Activated B cell treated with CpG ODN at 0.5 μM for 24 hours (primary cell): Measurements from ENCODE around the gene BCO2. TPM values are rescaled to one million over a fixed set of nuclear protein-coding genes. Genes with fewer than 3 reads are reported as not detected.

Source experiments
- ATAC-seq: fragments of 200-7000 bp; cut with Tn5 transposase; one replicate; pipeline ENCODE4 v1.10.0; 2021; ENCODE audit warnings: low read depth, mild to moderate bottlenecking, moderate library complexity
- CTCF ChIA-PET: fragments of 350-600 bp; sonication (Branson Sonifier 250); formaldehyde crosslinking; loops from one replicate; lab custom pipeline; 2021; ENCODE audit warnings: antibody characterized with exemption; lab: Charles Lee
- POLR2A ChIA-PET: fragments of 350-600 bp; sonication (Branson Sonifier 250); formaldehyde crosslinking; loops from one replicate; lab custom pipeline; 2021; ENCODE audit warnings: antibody characterized with exemption; lab: Charles Lee
- DNase-seq: peaks from one replicate; pipeline ENCODE4 v3.0.0; 2022
- H3K27ac Mint-ChIP-seq: one replicate; pipeline ENCODE4 v1.8.0; 2020; ENCODE audit warnings: mixed read lengths
- H3K27me3 Mint-ChIP-seq: one replicate; pipeline ENCODE4 v1.8.0; 2021; ENCODE audit warnings: mixed read lengths
- H3K36me3 Mint-ChIP-seq: one replicate; pipeline ENCODE4 v1.8.0; 2021; ENCODE audit warnings: low read depth, mixed read lengths
- H3K4me1 Mint-ChIP-seq: one replicate; pipeline ENCODE4 v1.8.0; 2021; ENCODE audit warnings: mixed read lengths
- H3K4me3 Mint-ChIP-seq: one replicate; pipeline ENCODE4 v1.8.0; 2020; ENCODE audit warnings: mild to moderate bottlenecking, mixed read lengths
- H3K9me3 Mint-ChIP-seq: one replicate; pipeline ENCODE4 v1.8.0; 2020; ENCODE audit warnings: mixed read lengths
- CTCF ChIP-seq: fragments of 200-600 bp; IDR thresholded peaks from one replicate; pipeline ENCODE4 v1.8.0; 2022; ENCODE audit warnings: antibody characterized with exemption, mild to moderate bottlenecking
- intact Hi-C: fragments of 100-400 bp; cut with micrococcal nuclease; formaldehyde crosslinking; loops from one replicate; pipeline ENCODE4 v1.15.1; 2024
- total RNA-seq: library from RNA; stranded (reverse); gene quantifications from 2 replicates; pipeline ENCODE4 v1.2.3, GENCODE V29; 2022

Gene BCO2
- total RNA-seq, 1 donor from 2014 or later = 1.4 TPM

GRCh38 chr11:112173152-112173551, 2.2 kb upstream of the BCO2 start:
- H3K27ac Mint-ChIP-seq = no peak overlapping the region
- peaks cover 10% of the 10 kb centered on the region for H3K27me3 Mint-ChIP-seq
- TF ChIP-seq CTCF = no peak
- no peaks in the 10 kb centered on the region for H3K36me3 Mint-ChIP-seq
- intact Hi-C loops = no loop called here
- H3K9me3 Mint-ChIP-seq = no peaks in the 10 kb centered on the region
- ChIA-PET CTCF (no interaction called here), POLR2A (no interaction called here)
- H3K4me1 Mint-ChIP-seq = peaks cover 10% of the 10 kb centered on the region
- no peak for ATAC-seq
- H3K4me3 Mint-ChIP-seq = no peak overlapping the region
- DNase-seq = no peak

GRCh38 chr11:112175599-112175952, 264 bp downstream of the BCO2 start:
- peaks cover 9% of the 10 kb centered on the region for H3K27me3 Mint-ChIP-seq
- ChIA-PET POLR2A (no interaction called here), CTCF (no interaction called here)
- ATAC-seq (no peak), DNase-seq (no peak)
- TF ChIP-seq CTCF = no peak
- peaks cover 24% of the 10 kb centered on the region for H3K4me1 Mint-ChIP-seq
- H3K36me3 Mint-ChIP-seq = no peaks in the 10 kb centered on the region
- peak overlapping the region; percentile 1 for H3K4me3 Mint-ChIP-seq
- H3K9me3 Mint-ChIP-seq = no peaks in the 10 kb centered on the region
- H3K27ac Mint-ChIP-seq = no peak overlapping the region
- intact Hi-C loops = loop anchor here (1.0 to 5.0 kb wide), 3 partner anchors 62 to 298 kb away; partner anchors contain the start of genes CFAP68 and FDXACB1

- DNase-seq (no peak), ATAC-seq (no peak)
- H3K27me3 Mint-ChIP-seq = peaks cover 9% of the 10 kb centered on the region
- H3K4me3 Mint-ChIP-seq = no peak overlapping the region
- no peak for TF ChIP-seq CTCF
- H3K9me3 Mint-ChIP-seq = no peaks in the 10 kb centered on the region
- POLR2A ChIA-PET = no interaction called here
- H3K36me3 Mint-ChIP-seq = no peaks in the 10 kb centered on the region
- intact Hi-C loops = loop anchor here (5.0 kb wide), 1 partner anchor 299 kb away; the partner anchor contains the start of genes CFAP68 and FDXACB1
- H3K27ac Mint-ChIP-seq = no peak overlapping the region
- H3K4me1 Mint-ChIP-seq = peaks cover 24% of the 10 kb centered on the region
- CTCF ChIA-PET = no interaction called here
Measured at GRCh38 chr11:112176077-112176476, 765 bp downstream of the BCO2 start.

GRCh38 chr11:112177589-112177988, 2.3 kb downstream of the BCO2 start:
- peaks cover 9% of the 10 kb centered on the region for H3K27me3 Mint-ChIP-seq
- H3K4me3 Mint-ChIP-seq = no peak overlapping the region
- ATAC-seq (no peak), DNase-seq (no peak)
- intact Hi-C loops = loop anchor here (5.0 kb wide), 1 partner anchor 300 kb away; the partner anchor contains the start of genes CFAP68 and FDXACB1
- H3K27ac Mint-ChIP-seq = no peak overlapping the region
- H3K4me1 Mint-ChIP-seq = peaks cover 24% of the 10 kb centered on the region
- H3K9me3 Mint-ChIP-seq = no peaks in the 10 kb centered on the region
- POLR2A ChIA-PET = interaction anchor here (0.7 kb wide), 1 partner anchor 1751 kb away, joined by 3 read pairs; no protein-coding TSS in a partner anchor
- no peaks in the 10 kb centered on the region for H3K36me3 Mint-ChIP-seq
- no peak for TF ChIP-seq CTCF
- CTCF ChIA-PET = interaction anchor here (0.7 kb wide), 1 partner anchor 39 kb away, joined by 3 read pairs; no protein-coding TSS in a partner anchor

GRCh38 chr11:112178428-112178827, 3.1 kb downstream of the BCO2 start:
- ChIA-PET CTCF (no interaction called here), POLR2A (no interaction called here)
- no peaks in the 10 kb centered on the region for H3K9me3 Mint-ChIP-seq
- no peak for ATAC-seq
- H3K27me3 Mint-ChIP-seq = peaks cover 9% of the 10 kb centered on the region
- no peak overlapping the region for H3K27ac Mint-ChIP-seq
- no peak overlapping the region for H3K4me3 Mint-ChIP-seq
- peaks cover 31% of the 10 kb centered on the region for H3K4me1 Mint-ChIP-seq
- DNase-seq = no peak
- intact Hi-C loops = loop anchor here (5.0 kb wide), 1 partner anchor 301 kb away; the partner anchor contains the start of genes CFAP68 and FDXACB1
- TF ChIP-seq CTCF = no peak
- no peaks in the 10 kb centered on the region for H3K36me3 Mint-ChIP-seq
